Endothelial cell of umbilical vein (primary cell): ENCODE results near the gene EHD2. TPM values are rescaled to one million over a fixed set of nuclear protein-coding genes. Genes with fewer than 3 reads are reported as not detected.

ENCODE experiments used
- BruUV-seq: library from RNA; stranded (reverse); fragments of 400-500 nt; replicated peaks from 2 replicates; lab custom pipeline; 2021; lab: Mats Ljungman, UMichigan
- CTCF ChIA-PET: fragments of 300-600, 350-600 bp; sonication (Branson Sonifier 250); formaldehyde crosslinking; loops from one replicate; lab custom pipeline; 2021; ENCODE audit warnings: antibody characterized with exemption, inconsistent platforms; lab: Charles Lee
- POLR2A ChIA-PET: fragments of 300-600, 350-600 bp; sonication (Branson Sonifier 250); formaldehyde crosslinking; loops from one replicate; lab custom pipeline; 2021; ENCODE audit warnings: antibody characterized with exemption, inconsistent platforms; lab: Charles Lee
- DNase-seq: peaks from one replicate; pipeline ENCODE4 v3.0.0-alpha.2; 2011; ENCODE audit warnings: low read depth, low spot score
- FAIRE-seq: peaks from 2 replicates; lab custom pipeline; 2011; peaks lifted over from hg19 to GRCh38; lab: Jason Lieb, UNC
- H2AFZ ChIP-seq: 2 replicates; pipeline ENCODE4 v1.6.0; 2012; ENCODE audit warnings: low read depth, low read length, control low read depth, inconsistent platforms
- H3K27ac ChIP-seq: 2 replicates; pipeline ENCODE4 v1.5.1; 2011; ENCODE audit warnings: low read depth, mild to moderate bottlenecking, control low read depth, low read length, moderate library complexity; ENCODE audit not compliant: insufficient read depth
- H3K27me3 ChIP-seq, 2 experiments: 2 replicates each; pipeline versions ENCODE4 v1.6.0 to v1.6.1; 2011; ENCODE audit warnings: low read length in 2 of 2, mixed read lengths in 1 of 2; ENCODE audit not compliant: control insufficient read depth in 2 of 2, insufficient read depth in 2 of 2
- H3K36me3 ChIP-seq, 2 experiments: 2 replicates in 1 of 2; 3 replicates in 1 of 2; pipeline ENCODE4 v1.5.1; 2011; ENCODE audit warnings: low read length in 2 of 2, mild to moderate bottlenecking in 1 of 2, moderate library complexity in 1 of 2; ENCODE audit not compliant: control insufficient read depth in 2 of 2, insufficient read depth in 2 of 2; ENCODE audit errors: extremely low read depth in 1 of 2
- H3K4me1 ChIP-seq: 3 replicates; pipeline ENCODE4 v1.5.1; 2011; ENCODE audit warnings: mild to moderate bottlenecking, low read length; ENCODE audit not compliant: control insufficient read depth, insufficient read depth; ENCODE audit errors: extremely low read depth
- H3K4me2 ChIP-seq: 2 replicates; pipeline ENCODE4 v1.6.1; 2011; ENCODE audit warnings: low read length, control low read depth, mixed read lengths; ENCODE audit not compliant: insufficient read depth
- H3K4me3 ChIP-seq, 3 experiments: fragments of 200-600 bp in 1 of 3; sonication (generic), shearing (Covaris generic) in 1 of 3; replicated peaks in 1 of 3; 2 replicates each; pipeline ENCODE4 v1.5.1; 2011 to 2016; ENCODE audit warnings: control low read depth in 3 of 3, low read length in 3 of 3, mild to moderate bottlenecking in 2 of 3, inconsistent platforms in 1 of 3, low read depth in 1 of 3, moderate library complexity in 1 of 3; ENCODE audit not compliant: insufficient read depth in 1 of 3
- H3K79me2 ChIP-seq: 2 replicates; pipeline ENCODE4 v1.6.0; 2012; ENCODE audit warnings: low read length, inconsistent platforms; ENCODE audit not compliant: control insufficient read depth, insufficient read depth
- H3K9ac ChIP-seq: replicated peaks from 2 replicates; pipeline ENCODE3; 2011; ENCODE audit warnings: low read length, control low read depth; ENCODE audit not compliant: insufficient read depth; ENCODE audit errors: extremely low read depth
- H3K9me1 ChIP-seq: replicated peaks from 3 replicates; pipeline ENCODE4 v1.6.0; 2011; ENCODE audit warnings: mild to moderate bottlenecking, low read length; ENCODE audit not compliant: control insufficient read depth, insufficient read depth; ENCODE audit errors: extremely low read depth
- H3K9me3 ChIP-seq: replicated peaks from 2 replicates; pipeline ENCODE4 v1.5.1; 2012; ENCODE audit warnings: low read length, inconsistent platforms; ENCODE audit not compliant: control insufficient read depth, insufficient read depth
- H4K20me1 ChIP-seq: replicated peaks from 2 replicates; pipeline ENCODE3; 2011; ENCODE audit warnings: mild to moderate bottlenecking, low read length; ENCODE audit not compliant: control insufficient read depth, insufficient read depth; ENCODE audit errors: extremely low read depth
- CTCF ChIP-seq, 2 donors: IDR thresholded peaks; 1 replicate in 1 of 2; 2 replicates in 1 of 2; pipeline ENCODE4 v1.5.1; 2011; ENCODE audit warnings: low read length in 2 of 2, mild to moderate bottlenecking in 2 of 2, moderate library complexity in 2 of 2, control low read depth in 1 of 2, inconsistent platforms in 1 of 2, low read depth in 1 of 2; ENCODE audit not compliant: insufficient read depth in 1 of 2; ENCODE audit errors: extremely low read depth in 1 of 2
- EZH2 ChIP-seq: IDR thresholded peaks from 2 replicates; pipeline ENCODE4 v1.6.1; 2012; ENCODE audit warnings: borderline replicate concordance, low read depth, mild to moderate bottlenecking, moderate library complexity, low read length, inconsistent platforms; ENCODE audit not compliant: severe bottlenecking
- FOS ChIP-seq: IDR thresholded peaks from 2 replicates; pipeline ENCODE4 v1.6.1; 2011; ENCODE audit warnings: mild to moderate bottlenecking, low read length, moderate library complexity, borderline replicate concordance; ENCODE audit not compliant: insufficient read depth
- GATA2 ChIP-seq: IDR thresholded peaks from 2 replicates; pipeline ENCODE4 v1.7.0; 2011; ENCODE audit warnings: low read depth, mild to moderate bottlenecking, moderate library complexity, mixed read lengths, low read length; ENCODE audit not compliant: insufficient read length, insufficient read depth
- JUN ChIP-seq: IDR thresholded peaks from 2 replicates; pipeline ENCODE4 v1.6.1; 2011; ENCODE audit warnings: borderline replicate concordance, low read depth; ENCODE audit not compliant: insufficient read length, insufficient read depth
- MAX ChIP-seq: IDR thresholded peaks from 2 replicates; pipeline ENCODE4 v1.6.1; 2011; ENCODE audit not compliant: insufficient read depth, insufficient read length
- MYC ChIP-seq: IDR thresholded peaks from one replicate; pipeline ENCODE4 v1.6.1; 2011; ENCODE audit warnings: mild to moderate bottlenecking, low read depth, low read length
- POLR2A ChIP-seq: IDR thresholded peaks from 2 replicates; pipeline ENCODE4 v1.6.1; 2012; ENCODE audit warnings: low read depth, mild to moderate bottlenecking, control low read depth, low read length
- POLR2AphosphoS5 ChIP-seq: IDR thresholded peaks from 2 replicates; pipeline ENCODE4 v1.6.1; 2012; ENCODE audit warnings: low read depth, mild to moderate bottlenecking, control low read depth, low read length, moderate library complexity; ENCODE audit not compliant: insufficient read depth
- dilution Hi-C: fragments of 300-500 bp; cut with MboI; formaldehyde crosslinking; loops from one replicate; pipeline ENCODE4 v1.15.0; 2019; ENCODE audit warnings: low sequenced_read_pairs; ENCODE audit not compliant: extremely low pct_ligation_motif_present
- intact Hi-C: fragments of 100-400 bp; cut with micrococcal nuclease; formaldehyde crosslinking; loops from one replicate; pipeline ENCODE4 v1.10.0; 2022
- polyA plus RNA-seq, 4 experiments: library from polyadenylated mRNA; depleted of rRNA in 3 of 4; stranded (reverse) in 3 of 4; unstranded in 1 of 4; fragments of >200 nt; gene quantifications; 2 replicates each; pipeline versions ENCODE4 v1.2.1 to v1.2.3, GENCODE V29; 2011 to 2012; ENCODE audit warnings: missing spikeins in 1 of 4
- total RNA-seq: library from RNA; stranded (reverse); gene quantifications from 2 replicates; pipeline ENCODE4 v1.2.3, GENCODE V29; 2021

Gene EHD2
- total and polyA plus RNA-seq, 2 donors (not counting 3 experiments of a cell fraction or from before 2014, with no cell fraction given) = 110 to 220 TPM

GRCh38 chr19:47760632-47760999, 47.4 kb downstream of the EHD2 start:
- no peak for FAIRE-seq
- Histone ChIP-seq H3K27me3 (no peaks in the 10 kb centered on the region), H3K4me2 (no peak overlapping the region), H3K27ac (no peak overlapping the region), H3K79me2 (no peaks in the 10 kb centered on the region), H2AFZ (no peak overlapping the region), H3K36me3 (peaks cover 9 to 27% of the 10 kb centered on the region in 2 experiments), H4K20me1 (no peaks in the 10 kb centered on the region), H3K9me3 (no peaks in the 10 kb centered on the region), H3K4me1 (peaks cover 4% of the 10 kb centered on the region), H3K9me1 (no peaks in the 10 kb centered on the region), H3K4me3 (no peak overlapping the region), H3K9ac (no peak overlapping the region)
- DNase-seq = no peak
- intact Hi-C loops (no loop called here), dilution Hi-C loops (no loop called here)
- ChIA-PET POLR2A (interaction anchor here (0.6 kb wide), 1 partner anchor 23 kb away, joined by 4 read pairs; no protein-coding TSS in a partner anchor), CTCF (no interaction called here)
- BruUV-seq = no TSS peak
- TF ChIP-seq GATA2 (no peak), MYC (no peak), EZH2 (no peak), MAX (no peak), POLR2AphosphoS5 (no peak), JUN (no peak), CTCF (IDR thresholded peaks at IDR 0.05; ENCODE audit: extremely low read depth in 1 of 2, insufficient read depth in 1 of 2, low read depth in 1 of 2, low read length in 2 of 2) (no peak), FOS (no peak), POLR2A (no peak)
